Iris pigment epithelial cell (primary cell): ENCODE results near the gene SAMD10.
"Not testable (repeated sequence)": the region's sequence is repeated elsewhere in the genome, so short reads cannot be mapped to it uniquely, and the experiment has no call there.

Experiments used
- DNase-seq: peaks from one replicate; pipeline ENCODE4 v3.0.0-alpha.2; 2011; ENCODE audit warnings: low read depth

SAMD10 gene

DNA sequence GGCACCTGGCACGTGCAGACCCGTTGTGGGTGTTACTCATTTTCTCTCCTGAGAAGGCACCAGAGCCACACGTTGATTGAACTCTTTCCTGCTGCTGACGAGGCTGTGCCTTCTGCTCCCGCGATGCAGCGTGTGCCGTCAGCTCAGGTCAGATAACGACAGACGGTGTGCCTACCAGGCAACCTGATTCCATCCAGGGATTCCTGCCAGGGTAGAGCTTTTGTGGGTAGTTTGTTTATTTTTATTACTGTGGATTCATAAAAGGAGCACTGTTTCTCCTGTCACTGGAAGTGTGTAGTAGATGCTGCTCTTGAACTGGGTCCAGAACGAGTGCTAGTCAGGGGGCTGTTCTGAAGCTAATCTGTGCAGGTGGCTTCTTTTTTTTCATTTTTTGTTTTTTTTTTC, 22.2 kb upstream of the SAMD10 start:
- DNase-seq, result peak; percentile 11

DNA sequence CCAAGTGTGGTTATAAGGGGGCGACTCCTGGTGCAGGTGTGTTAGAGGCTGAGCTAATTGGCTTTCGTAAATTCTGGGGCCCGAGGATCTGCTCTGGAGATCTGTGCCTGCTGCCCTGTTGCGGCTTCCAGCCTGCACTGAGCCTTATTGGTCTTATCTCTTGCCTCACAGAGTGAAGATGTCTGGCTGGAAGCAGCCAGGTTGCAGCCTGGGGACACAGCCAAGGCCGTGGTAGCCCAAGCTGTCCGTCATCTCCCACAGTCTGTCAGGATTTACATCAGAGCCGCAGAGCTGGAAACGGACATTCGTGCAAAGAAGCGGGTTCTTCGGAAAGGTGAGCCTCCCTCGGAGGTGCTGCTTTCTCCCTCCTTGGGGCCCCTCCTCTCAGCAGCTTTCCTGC, 21.5 kb upstream of the SAMD10 start:
- no peak for DNase-seq

DNA sequence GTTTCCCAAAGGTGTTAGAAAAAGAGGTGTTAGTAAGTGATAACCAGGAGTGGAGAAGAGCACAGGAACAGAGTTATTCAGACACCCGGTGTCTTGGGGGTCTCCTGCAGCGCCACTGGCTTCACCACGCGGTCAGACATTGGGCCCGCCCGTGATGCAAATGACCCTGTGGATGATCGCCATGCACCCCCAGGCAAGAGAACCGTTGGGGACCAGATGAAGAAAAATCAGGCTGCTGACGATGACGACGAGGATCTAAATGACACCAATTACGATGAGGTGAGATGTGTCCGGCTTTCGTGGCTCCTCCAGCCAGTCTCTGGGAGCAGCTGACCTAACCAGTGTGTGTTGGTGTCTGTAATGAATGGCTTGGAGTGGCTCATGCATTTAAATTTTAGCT, 3.5 kb upstream of the SAMD10 start:
- no peak for DNase-seq

DNA sequence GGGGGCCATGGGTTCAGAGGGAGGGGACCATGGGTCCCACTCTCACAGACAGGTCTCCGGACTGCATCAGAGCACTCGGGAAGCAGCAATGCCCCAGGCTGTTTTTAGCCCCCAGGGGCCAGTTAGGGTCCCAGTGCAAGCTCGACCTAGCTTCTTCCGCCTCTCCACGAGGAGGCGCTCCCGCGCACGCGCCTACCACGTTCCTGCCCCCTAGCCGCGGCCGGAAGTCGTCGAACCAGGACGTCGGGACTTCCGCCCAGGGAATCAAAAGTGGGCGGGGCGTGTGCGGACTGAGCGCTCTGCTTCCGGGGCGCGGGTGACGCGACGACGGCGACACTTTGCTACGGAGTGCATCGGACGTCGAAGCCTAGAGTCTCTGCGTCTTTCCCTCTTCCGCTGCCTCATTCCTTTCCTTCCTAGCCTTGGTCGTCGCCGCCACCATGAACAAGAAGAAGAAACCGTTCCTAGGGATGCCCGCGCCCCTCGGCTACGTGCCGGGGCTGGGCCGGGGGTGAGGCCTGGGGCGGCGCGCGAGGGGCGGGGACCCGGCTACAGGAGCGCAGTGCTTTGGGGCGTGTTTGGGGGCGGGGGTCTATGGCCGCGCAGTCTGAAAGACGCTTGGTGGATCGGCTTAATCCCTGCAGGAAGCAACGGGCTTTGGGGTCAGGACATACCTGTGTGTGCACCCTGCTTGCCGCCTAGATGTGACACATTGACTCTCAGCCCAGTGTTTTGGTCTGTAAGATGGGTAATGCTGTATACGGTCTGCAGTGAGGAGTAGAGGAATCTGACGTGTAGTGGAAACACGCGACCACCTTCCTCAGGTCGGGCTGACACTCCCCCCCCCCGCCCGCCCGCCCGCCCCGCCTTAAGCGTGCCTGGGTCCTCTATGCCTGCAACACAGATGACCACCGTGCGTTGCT, 1.6 kb upstream of the SAMD10 start, which contains the start of gene PRPF6:
Gene PRPF6 (plus strand): TSS at position 327 of the 923 bp plus-strand sequence. CDS start 114 bp downstream, at position 441.
- DNase-seq, result peak; percentile 96

DNA sequence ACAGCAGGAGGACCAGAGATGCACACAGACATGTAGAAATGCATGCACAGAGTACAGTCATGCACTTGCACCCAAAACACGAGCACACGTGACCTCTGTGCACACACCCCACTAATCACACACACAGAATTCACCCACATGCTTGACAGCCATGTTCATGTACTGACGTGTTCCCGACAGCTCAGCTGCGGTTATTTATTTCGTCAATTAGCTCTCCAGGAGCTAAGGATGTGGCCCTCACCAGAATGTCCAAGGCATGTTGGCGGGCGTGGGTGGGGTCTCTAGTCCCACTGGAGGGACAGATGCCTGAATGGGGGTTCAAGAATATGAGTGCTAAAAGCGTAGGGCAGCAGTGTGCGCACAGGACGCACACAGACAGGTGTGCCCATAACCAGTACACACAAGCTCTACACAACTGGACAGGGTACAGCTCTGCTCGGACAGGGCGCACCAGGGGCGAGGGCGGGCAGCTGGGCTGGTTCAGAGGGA, 919 bp upstream of the SAMD10 start:
- no peak for DNase-seq

DNA sequence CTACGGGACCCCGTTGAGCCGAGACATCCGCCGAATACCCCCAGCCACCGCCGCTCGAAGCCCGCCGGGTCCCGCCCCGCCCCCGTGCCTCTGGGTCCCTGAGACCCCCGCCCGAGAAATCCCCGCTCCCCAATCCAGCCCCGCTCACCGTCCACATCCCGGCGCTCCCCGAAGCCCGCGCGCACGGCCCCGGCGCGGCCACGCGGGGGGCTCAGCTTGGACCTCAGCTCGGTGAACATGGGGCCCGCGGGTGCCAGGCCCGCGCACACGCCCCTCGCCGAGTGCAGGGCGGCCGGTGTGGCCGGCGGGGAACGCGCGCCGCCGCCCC, 249 bp downstream of the SAMD10 start:
- DNase-seq, result no peak

DNA sequence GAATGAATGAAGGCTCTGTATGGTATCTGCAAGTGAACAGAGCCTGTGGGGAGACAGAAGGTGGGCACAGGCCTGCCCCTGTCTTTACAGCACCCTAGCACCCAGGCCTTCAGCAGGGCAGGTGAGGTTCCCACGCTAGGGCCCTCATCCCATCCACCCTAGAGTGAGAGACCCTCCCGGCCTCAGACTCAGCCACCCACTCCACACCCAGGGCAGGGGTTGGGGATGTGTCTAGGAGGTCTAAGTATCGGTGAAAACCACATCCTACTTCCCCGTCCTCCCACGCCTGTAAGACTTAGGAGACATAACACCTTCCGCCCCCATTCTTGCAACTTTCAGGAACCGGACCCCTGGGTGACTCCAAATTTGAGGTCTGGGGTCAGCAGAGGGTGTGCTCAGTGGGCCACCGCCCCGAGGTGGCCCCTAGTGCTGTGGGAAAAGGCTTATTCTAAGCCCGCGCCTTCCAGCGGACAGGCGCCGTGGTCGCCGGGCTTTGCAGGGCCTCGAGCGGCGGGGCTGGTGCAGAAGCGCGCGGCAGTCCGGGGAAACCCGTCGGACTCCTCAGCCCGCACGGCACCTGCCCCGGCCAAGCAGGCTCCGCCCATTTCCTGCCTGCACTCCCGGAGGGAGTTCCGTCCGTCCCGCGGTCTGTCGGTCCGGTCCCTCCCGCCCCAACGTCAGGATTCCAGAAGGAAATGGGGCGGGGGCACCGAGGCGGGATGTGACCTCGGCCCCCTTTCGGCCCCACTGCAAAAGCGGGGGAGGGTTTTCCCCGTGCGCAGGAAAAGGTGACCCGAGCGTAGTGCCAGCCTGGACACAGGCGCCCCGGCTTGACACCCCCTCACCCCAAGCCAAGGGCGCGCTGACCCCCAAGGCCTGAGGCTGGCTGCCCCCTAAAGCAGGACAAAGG, 868 bp downstream of the SAMD10 start:
- DNase-seq, result peak; percentile 47

DNA sequence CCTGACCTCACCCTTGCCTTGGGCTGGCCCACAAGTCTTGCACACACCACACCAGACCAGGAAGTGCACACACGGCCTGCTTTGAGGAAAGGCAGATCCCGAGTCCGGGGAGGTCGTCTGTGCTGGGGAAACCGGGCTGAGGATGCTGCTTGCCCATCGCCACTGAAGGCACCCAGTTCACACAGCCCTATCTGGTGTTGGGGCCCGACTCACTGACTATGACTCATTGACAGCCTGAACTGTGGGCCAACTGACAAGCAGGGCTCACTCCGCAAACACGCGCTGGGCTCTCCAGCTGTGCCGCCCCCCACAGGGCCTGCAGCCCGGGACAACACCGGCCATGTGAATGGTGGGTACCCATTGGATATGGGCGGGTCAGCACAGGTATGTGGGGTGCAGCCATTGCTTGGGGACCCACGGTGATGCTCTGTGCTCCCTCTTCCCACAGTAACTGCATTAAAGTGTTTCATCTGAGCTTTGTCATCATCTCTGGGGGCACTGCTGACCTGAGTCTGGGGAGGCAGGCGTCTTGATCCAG, 1.6 kb downstream of the SAMD10 start:
- peak; percentile 85 for DNase-seq

DNA sequence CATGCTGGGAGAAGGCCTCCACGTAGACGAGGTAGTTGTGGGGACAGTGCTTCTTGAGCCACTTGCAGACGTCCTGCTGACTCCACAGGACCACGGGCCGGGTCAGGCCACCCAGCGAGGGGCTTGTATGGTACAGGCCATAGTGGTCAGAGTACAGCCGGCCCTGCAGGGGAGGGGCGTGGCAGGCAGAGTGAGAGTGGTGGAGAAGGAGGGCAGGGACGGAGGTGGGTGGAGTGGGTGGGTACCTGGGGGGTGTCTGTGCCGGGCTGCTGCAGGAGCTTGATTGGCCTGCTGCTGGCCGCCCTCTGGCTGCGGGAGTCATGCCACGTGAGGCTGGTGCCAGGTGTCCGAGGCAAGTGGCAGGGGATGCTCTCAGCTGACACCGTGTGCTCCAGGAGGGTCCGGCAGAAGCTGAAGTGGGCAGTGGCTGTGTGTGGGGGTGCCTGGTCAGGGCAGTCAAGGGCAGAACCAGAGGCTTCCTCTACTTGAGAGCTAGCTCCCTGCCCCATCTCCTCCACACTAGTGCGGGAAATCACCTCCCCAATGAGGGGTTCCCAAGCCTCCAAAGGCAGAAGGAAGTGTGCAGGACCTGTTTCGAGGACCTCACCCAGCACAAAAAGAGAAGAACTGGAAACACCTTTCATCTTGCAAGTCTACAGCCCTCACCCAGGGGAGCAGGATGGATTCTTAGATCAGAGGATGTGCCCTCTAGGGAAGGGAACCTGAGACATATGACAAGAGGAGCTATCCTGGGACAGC, 2.3 kb downstream of the SAMD10 start:
- DNase-seq, result no peak

DNA sequence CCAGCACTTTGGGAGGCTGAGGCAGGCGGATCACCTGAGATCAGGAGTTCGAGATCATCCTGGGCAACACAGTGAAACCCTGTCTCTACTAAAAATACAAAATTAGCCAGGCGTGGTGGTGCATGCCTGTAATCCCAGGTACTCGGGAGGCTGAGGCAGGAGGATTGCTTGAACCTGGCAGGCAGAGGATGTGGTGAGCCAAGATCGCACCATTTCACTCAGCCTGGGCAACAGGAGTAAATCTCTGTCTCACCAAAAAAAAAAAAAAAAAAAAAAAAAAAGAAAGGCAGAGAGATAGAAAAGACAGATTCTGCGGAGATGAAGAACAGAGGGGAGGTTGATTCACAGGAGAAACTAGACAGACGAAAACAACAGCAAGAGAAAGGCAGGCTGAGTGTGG, 2.9 kb downstream of the SAMD10 start:
- not testable (repeated sequence) for DNase-seq

DNA sequence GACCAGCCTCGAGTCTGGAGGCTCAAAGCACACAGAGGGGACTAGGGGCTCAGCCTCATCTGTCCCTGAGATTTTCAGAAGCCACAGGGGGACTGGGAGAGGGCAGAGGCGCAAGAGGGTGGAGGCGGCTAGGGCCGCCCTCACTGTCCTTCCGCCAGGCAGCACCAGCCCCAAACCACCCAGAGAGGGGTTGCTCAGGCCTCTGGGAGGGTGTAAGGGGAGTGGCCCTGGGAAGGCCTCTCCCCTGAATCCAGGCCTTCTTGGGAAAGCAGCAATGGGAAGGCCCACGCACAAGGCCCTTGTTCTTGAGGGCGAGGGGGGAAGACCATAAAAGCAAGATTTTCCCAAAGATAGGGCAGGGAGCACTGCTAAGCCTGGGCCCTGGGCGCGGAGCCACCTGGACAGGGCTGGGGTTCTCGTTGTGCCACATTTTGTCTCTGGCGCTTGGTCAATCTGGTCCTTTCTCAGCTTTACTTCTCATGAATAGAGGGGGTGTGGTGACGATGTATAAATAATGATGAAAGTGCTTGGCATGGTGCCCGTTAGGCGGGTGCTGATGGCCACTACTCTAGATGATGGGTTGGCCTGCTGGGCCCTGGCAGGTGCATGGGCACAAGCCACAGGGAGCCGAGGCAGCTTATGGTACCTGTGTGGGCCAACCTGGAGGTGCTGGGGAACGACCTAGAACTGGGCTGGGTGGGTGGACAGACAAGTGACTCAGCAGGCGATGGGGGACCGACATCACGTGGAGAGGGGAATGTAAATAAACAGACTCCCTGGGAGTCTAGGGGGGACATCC, 4.8 kb downstream of the SAMD10 start:
- DNase-seq, result no peak

DNA sequence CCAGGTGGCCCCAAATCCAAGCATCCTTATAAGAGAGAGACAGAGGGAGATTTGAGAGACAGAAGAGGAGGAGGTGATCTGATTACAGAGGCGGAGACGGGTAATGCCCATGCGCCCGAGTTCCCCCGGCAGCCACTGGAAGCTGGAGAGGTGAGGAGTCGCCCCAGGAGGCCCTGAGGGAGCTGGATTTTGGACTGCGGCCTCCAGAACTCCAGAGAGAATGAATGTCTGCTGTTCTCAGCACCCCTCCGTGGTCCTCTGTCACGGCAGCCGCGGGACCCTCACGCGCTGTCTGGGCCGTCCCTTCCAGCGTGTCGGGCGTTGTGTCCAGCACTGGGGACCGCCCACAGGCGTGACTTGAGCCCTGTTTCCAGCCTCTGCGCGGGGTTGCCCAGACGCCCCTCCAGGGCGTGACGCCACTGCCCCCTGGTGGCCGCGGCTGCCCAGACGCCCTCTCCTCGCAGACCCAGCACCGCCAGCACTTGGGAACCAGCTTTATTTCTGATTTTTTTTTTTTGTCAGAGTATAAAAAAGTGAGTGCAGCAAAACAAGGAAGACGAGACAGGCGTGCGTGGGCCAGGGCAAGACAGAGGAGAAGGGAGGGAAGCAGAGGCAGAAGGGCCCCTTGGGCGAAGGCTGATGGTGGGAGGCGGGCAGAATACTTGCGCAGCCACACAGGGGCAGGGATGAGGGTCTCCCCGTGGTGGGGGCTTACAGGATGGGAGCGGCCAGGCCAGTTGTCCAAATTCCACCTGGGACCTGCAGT, 5.6 kb downstream of the SAMD10 start:
- peak; percentile 78 for DNase-seq

DNA sequence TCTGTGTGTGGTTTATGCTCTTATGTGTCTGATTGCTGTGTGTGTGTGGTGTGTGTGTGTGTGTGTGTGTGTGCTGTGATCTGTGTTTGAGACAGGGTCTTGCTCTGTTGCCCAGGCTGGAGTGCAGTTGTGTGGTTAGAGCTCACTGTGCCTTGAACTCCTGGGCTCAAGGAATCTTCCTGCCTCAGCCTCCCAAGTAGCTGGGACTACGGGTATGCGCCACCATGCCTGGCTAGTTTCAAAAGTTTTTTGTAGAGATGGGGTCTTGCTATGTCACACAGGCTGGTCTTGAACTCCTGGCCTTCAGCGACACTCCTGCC, 6.3 kb downstream of the SAMD10 start:
- no peak for DNase-seq

DNA sequence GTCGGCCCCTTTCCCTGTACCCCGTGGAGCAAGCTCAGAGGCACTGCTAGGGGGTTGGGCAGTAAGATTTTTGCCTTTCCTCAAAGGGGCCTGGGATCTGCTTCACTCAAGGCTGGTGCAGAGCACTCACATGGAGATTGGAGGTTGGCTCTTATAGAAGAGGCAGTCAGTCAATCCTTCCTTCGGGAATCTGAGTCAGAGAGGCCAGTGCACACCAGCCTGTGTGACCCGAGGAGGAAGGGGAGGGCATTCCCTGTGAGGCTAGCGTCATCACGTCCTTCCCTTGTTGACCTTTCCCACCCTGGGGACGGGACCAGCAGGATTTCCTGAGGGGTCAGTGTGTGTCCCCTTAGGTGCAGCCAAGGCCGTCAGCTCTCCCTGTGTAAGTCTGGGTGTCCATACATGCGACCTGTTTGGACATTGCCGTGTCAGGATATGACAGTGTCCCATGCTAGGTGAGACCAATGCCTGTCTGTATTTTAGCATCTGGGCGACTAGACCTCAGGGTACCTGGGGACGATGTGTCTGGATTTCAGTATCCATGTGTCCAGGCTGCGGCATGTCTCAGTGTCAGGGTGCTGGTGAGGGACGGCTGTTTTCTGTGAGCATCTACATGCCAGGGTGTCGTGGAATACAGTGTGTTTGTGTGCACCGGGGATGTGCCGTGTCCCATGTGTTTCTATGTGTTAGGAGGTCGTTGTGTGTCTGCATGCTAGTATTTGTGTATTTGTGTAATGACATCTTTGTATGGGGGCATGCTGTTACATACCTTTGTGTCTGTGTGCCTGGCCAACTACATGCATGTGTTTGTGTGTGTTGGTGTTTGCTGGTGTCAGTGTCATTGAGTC, 6.9 kb downstream of the SAMD10 start:
- no peak for DNase-seq

DNA sequence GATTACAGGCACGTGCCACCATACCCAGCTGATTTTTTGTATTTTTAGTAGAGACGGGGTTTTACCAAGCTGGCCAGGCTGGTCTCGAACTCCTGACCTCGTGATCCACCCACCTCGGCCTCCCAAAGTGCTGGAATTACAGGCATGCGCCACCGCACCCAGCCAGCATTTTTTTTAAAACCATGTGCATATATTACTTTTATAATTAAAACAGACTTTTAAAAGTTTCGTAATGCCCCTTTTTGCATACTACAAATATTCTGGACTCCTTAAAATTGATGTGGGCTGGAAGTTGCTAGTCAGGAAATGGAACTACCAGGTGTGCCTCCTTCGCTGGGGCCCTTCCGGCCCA, 7.5 kb downstream of the SAMD10 start:
- DNase-seq, result not testable (repeated sequence)

DNA sequence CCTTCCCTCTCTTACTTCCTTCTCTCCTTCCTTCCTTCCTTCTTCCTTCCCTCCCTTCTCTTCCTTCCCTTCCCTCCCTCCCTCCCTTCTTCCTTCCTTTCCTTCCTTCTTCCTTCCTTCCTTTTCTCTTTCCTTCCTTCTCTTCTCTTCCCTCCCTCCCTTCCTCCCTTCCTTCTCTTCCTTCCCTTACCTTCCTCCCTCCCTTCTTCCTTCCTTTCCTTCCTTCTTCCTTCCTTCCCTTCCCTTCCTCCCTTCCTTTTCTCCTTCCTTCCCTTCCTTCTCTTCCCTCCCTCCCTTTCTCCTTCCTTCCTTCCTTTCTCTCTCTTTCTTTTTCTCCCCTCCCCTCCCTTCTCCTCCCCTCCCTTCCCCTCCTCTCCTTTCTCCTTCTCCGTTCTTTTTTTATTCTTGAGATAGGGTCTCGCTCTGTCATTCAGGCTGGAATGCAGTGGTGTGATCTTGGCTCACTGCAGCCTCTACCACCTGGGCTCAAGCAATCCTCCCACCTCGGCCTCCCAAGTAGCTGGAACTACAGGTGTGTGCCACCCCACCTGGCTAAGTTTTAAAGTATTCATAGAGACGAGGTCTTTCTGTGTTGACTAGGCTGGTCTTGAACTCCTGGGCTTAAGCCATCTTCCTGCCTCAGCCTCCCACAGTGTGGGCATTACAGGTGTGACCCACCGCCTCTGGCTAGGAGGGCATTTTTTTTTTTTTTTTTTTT, 8.6 kb downstream of the SAMD10 start:
- no peak for DNase-seq

DNA sequence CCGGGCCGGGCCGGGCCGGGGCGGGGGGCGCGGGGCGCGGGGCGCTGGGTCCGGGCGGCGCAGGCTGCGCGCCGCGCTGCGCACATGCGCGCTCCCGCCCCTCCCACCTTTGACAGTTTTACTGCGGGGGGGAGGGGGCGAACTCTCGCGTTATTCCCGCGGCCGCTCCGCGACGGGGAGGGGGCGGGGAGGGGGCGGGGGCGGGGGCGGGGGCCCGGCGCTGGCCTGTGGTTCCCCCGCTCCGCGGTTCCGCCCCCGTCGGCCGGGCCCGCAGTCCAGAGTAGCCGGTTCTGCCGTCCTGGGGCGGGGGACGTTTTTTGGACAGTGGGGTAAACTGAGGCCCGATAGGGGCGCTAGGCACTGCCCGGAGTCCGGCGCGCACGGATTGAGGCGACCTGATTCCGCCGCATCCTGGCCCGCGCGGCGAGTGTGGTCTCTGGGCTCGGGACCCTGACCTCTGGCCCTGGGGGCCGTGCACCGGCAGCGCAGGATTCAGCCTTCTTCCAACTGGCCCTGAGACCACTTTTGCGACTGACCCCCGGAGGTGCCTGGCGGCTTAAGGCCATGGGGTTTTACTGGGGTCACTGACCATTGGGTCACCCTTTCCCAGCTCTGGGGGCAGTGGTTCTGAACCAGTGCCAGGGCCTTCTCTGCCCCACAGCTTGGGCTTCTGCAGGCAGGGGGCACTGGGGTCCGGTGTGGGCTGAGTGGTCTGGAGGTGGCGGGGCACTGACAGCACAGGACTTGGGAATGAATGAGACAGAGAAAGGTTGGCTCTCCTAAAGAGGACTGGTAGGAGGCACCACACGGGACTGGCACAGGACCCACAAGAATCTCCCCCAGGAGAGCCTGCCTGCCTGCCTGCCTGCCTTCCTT, 9.4 kb downstream of the SAMD10 start, which contains the start of gene ZNF512B:
Gene ZNF512B (minus strand): TSS at position 93 of the 876 bp plus-strand sequence. CDS start 1,980 bp downstream, outside the sequence.
- no peak for DNase-seq
